Activated CD8-positive, alpha-beta memory T cell treated with anti-CD3 and anti-CD28 coated beads, Interleukin-2, amount 50 U/mL, for 48 hours (primary cell): ENCODE measurements around the gene IFI30.
"Not testable (repeated sequence)": the region's sequence is repeated elsewhere in the genome, so short reads cannot be mapped to it uniquely, and the experiment has no call there.

Experiments
- DNase-seq: peaks from one replicate; pipeline ENCODE4 v3.0.0-alpha.2; 2020

IFI30 gene

DNA sequence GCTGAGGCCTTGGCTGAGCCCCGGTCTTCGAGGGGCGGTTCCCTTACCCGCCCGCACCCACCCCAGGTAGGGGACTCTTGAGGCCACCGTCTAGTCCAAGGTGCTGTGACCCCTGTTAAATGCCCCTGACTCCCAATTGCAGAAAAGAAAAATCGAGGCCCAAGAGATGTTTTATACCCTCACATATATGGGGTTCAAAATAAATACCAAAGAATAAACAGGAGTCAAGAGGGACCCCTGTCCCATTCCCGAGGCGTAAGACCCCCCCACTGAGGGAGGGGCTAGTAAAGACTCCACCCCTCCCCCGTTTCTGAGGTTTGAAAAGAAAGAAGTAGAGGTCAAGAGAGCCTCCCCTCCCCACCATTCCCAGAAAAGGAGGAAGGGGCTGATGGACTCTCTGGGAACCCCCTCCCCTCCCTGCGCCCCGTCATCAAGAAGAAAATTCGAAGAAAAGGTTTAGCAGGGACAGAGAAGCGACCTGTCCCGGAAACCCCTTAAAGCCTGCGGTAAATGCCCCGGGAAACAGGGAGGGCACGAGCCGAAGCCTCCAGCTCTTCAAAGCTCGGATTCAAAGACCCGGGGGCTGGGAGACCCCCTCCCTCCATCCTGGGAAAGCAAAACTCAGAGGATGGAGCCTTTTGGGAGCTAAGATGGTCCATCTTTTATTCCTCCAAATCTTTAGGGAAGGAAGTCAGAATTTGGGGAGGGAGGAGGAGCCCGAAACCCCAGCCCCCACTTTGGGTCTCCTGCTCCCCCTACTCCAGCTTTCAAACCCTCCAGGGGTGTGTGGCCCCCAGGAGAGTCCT is 31.0 kb downstream of the IFI30 start:
- DNase-seq: peak; percentile 76

DNA sequence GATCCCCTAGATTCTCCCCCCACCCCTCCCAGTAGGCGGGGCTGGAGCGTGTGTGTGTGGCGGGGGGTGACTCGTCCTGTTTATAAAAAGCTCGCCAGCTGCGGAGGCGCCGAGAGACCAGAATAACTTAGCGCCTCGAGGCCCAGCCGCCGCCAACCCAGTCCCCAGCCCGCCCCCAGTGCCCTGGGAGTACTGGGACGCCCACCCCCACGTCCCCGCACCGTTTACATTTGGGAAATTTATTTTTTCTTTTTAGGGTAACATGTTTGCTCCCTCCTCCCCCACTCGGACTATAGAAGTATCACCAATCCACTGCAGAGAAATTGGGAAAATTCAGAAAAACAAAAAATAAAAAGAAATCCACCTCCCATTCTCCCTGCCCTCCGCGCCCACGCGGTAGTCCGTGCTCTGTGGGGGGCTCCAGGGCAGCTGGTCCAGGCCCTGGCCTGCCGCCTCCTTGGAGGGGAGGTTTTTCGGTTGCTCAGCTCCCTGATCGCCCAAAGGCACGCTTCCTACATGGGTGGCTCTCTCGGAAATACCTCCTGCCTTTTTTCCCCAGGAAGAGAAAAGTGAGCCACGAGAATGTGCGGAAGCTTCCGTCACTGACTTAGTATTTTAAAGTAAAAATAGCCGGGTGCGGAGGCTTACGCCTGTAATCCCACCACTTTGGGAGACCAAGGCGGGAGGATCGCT is 31.7 kb downstream of the IFI30 start:
- peak; percentile 79 for DNase-seq

DNA sequence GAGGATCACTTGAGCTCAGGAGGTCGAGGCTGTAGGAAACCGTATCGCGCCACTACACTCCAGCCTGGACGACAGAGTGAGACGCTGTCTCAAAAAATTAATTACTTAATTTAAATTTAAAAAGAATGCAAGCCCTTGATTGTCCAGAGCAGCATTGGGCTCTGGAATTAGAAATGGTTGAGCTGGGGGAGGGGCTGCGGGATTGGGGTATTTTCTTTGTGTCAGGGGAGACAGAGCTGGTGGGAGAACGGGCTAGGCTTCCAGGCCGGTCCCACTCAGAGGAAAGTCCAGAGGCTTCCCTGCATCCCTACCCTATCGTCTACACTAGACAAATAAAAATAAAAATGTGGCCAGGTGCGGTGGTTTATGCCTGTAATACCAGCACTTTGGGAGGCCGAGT is 32.4 kb downstream of the IFI30 start:
- DNase-seq: no peak

DNA sequence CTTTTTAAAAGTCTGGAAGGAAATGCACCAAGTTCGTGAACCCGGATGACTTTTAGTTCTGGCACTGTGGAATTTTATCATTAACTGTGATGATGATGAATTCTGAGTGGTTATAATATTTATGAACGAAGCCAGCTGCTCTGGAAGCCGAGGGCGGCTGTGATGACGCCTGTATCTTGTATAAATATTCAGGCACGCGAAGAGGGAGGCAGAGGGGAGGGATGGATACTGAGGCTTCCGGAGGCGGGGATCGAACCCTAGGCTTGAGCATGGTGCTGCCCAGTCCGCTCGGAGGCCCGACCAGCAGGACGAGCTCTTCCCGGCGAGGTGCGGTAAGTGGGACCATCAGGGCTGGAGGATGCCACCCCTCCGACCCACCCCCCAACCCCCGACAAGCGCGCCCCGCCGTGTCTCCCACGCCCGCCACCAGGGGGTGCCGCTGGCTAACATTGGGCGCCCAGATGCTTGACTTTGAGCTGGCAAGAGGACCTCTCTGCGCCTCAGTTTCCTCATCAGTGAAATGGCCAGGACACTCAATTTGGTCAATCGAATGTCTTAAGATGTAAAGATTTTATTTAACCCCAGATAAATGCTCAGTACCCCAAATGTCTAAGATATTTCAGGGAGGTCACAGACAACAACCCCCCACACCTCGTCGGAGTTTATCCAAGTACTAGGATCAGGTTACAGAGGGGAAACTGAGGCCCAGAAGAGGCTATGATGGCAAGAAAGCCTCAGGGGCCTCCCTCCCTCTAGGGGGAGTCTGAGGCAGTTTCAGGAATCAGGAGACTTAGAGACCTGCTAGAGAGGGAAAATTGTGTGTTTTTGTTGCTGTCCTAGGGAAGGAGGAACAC is 34.7 kb downstream of the IFI30 start:
- DNase-seq: peak; percentile 85

DNA sequence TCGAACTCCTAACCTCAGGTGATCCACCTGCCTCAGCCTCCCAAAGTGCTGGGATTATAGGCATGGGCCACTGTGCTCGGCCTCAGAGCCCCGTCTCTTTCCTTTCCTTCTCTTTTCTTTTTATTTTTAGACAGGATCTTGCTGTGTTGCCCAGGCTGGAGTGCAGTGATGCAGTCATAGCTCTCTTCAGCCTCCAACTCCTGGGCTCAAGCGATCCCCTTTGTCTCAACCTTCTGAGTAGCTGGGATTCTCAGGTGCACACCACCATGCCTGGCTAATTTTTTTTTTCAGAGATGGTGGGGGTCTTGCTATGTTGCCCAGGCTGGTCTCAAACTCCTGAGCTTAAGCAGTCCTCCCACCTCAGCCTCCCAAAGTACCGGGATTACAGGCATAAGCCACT is 36.3 kb downstream of the IFI30 start:
- not testable (repeated sequence) for DNase-seq

DNA sequence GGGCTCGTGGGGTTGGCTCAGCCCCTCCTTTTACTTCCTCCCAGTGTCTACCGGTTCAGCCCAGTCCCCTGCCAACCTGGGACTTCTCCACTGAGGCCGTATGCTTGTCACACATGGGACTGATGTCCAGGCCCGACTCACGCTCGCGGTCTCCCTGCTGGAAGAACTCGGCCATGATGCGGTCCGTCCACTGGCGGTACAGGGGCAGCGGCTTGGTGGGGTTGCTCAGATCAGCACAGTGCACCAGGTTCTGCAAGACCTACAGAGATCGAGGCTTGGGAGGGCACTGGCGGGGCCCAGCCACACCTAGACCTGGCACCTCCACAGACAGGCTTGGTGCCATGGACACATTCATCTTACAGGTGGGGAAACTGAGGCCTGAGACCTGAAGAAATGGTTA is 38.1 kb downstream of the IFI30 start:
- no peak for DNase-seq

DNA sequence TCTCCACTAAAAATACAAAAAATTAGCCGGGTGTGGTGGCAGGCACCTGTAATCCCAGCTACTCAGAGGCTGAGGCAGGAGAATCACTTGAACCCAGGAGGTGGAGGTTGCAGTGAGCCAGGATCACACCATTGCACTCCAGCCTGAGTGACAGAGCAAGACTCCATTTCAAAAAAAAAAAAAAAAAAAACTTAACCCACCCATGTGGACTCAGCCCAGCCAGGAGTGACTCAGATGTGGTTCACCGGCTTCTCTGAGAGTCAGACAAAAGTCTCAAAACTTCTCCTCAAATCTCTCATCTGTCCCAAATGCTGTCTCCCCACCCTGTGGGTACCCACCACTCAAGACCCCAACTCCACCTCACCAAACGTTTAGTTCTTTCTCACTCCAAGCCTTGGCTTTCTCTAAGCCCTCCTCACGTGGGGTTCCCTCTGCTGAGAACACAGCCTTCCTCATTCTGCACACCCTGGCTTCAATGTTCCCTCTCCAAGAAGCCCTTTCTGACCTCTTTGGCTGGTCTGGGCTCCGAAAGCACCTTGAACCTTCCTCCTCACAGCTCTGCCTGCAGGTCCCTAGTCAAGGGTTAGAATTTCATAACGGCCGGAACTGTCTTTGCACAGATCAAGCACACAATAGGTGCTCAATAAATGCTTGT is 41.3 kb downstream of the IFI30 start:
- no peak for DNase-seq

DNA sequence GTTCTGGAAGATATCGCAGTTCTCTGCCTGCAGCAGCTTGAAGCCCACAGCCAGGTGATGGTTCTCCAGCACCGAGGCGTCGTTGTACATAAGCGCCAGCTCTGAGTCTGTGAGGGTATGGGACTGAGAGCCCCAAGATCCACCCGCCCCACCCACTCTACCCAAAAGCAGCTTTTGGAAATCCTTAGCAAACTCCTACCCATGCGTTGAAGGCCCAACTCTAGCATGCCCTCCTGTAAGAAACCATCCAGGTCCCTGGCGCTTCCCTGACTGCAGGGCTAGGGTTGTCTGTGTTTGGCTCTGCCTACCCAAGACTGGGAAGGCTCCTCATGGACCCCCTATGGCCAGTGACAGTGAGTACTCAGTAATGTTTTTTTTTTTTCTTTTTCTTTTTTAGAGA is 43.2 kb downstream of the IFI30 start:
- no peak for DNase-seq

DNA sequence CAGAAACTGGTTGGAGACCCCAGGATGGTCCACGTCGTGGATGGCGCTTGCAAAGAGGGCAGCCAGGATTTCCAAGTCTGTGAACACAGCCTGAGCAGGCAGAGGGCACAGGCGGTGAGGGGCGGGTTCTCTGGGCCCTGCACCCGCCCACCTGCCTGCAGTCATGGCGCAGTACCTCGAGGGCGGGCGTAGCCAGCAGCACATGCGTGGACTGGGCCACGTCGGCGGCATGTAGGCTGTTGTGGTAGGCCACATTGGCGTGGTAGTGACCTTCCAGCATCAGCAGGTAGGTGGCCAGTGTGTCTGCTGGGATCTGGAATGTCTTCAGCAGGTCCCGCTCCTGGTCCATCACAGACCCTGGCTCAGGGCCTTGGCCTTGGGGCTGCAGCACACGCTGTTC is 44.5 kb downstream of the IFI30 start:
- no peak for DNase-seq

DNA sequence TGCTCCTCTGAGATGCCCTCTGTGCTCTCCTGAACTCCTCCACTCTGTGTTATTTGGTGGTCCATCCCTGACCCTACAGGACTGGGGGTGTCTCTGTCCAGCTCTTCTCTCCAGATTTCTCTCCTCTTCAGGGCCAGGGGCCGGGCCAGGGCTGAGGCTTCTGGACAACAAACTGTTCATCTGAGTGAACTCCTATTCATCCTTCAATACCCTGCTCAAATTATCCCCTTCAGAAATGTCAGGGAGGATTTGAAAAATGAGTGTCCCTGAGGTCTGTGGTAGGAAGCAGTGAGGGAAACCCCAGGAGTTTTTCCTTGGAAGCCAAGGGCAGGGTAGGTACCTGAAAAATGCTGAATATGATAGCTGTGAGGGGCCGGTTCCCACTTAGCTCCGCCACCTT is 45.0 kb downstream of the IFI30 start:
- DNase-seq: no peak

DNA sequence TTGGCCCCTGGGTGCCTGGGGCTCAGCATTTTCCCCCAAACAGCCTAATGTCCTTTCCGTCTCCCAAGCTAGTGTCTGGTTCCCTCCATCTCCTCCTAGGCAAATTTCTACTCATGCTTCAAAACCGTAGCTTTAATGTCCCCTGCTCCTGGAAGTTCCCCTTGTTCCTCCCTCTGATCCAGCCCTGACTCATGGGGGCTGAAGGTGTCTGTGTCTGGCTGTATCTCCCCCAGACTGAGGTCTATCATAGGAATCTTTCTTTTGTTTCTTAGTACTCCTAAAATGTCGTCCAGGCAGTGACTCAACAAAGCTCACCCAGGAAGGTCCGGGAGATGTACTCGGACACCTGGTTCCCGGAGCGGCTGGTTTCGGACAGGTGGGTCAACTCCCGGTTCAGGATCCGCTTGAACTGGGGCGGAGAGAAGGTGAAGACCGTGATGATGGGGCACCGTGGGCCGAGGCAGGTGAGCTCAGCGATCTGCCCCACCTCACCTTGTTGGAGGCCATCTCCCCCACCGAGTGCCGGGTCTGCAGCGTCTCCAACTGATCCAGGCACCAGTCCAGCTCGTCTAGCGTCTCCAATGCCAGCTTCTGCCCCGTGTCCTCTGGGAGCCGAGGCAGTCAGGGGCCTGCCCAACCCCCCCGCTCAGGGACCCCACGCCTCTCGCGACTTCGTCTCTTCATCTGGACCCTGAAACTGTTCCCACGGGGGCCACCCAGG is 46.5 kb downstream of the IFI30 start:
- DNase-seq: no peak

DNA sequence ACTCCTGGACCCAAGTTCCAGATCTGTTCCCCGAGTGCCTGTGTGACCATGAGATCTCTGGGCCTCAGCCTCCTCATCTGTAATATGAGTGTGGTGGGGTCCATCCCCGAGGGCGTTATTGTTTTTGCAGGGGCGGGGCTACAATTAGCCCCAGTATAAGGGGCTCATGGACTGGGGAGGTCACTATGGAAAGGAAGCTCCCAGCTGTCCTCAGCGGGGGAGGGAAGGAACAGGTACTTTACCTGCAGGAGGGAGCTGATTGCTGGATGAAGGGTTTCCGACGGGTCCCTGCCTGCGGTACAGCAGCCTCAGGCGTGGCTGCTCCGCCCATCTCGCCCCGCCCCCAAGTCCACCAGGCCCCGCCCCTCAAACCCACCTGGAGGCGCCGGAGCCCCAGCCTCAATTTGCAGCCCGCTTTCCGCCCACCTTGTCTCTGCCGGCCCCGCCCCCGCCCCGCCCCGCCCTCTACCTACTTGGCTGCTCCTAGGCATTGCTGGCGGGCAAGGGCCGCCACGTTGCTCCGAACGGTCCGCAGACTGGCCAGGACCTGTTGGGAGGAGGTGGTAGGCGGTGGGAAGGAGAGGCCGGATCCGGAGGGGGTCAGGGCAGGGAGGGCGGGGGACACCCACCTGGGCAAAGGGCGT is 47.1 kb downstream of the IFI30 start:
- no peak for DNase-seq

DNA sequence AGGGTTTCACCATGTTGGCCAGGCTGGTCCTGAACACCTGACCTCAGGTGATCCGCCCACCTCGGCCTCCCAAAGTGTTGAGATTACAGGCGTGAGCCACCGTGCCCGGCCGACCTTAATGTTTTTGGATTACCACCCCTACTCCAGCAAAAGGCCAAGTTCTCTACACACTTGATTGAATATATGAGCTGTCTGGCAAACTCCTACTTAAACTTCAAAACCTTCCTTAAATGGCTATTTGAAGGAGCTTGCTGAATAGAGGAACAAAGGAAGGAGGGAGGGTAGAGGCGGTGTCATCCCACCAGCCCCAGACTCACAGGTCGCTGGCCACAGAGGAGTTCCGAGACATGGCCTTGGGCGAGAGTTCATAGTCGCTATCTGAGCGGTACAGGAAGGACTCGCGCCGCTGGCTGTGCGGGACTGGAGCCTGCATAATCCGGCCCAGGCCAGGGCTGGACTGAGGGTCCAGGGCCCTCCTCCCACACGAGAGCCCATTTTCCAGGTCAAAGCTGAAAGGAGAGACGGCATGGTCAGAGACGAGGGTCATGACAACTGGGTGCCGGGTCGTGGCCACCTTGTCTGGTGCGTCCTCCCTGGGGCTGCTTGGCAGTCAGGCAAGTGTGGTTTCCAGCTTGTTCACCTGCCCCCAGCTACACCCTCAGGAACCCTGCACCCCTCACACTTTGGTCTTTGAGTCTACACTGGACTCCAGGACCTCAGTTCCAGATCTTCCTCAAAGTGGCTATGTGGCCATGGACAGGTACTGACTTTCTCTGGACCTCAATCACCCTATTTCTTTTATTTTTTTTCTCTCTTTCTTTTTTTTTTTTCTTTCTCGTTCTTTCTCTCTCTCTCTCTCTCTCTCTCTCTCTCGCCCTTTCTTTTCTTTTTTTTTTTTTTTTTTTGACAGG is 48.5 kb downstream of the IFI30 start:
- DNase-seq: no peak

DNA sequence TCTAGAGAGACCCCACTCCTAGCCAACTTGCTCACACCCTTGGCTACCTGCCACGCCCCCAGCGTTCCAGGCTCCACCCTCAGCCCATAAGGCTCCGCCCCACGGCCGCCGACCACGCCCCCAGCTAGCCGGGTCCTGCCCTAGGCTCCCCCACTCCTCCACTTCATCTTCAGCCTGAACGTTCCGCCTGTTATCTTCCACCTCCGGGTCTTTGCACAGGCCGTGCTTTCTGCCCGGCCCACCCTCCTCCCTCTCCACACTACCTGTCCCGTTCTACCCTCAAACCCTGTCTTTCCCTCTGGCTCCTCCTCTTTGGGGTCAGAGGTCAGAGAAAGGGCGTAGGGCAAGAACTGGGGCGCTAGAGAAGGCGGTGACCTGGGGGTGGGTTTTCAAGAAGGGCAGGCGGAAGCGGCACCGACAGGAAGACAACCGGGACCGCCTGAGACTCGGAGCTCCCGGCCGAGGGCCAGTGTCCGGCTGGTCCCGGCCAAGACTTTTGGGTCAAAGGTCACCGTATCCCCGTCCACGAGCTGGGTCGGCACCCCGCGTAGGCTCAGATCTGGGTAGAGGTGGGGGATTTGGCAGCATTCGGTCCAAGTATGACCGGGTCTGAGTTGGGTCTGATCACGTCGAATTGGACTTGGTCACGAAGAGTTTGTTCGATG is 50.4 kb downstream of the IFI30 start:
- DNase-seq: peak; percentile 83

DNA sequence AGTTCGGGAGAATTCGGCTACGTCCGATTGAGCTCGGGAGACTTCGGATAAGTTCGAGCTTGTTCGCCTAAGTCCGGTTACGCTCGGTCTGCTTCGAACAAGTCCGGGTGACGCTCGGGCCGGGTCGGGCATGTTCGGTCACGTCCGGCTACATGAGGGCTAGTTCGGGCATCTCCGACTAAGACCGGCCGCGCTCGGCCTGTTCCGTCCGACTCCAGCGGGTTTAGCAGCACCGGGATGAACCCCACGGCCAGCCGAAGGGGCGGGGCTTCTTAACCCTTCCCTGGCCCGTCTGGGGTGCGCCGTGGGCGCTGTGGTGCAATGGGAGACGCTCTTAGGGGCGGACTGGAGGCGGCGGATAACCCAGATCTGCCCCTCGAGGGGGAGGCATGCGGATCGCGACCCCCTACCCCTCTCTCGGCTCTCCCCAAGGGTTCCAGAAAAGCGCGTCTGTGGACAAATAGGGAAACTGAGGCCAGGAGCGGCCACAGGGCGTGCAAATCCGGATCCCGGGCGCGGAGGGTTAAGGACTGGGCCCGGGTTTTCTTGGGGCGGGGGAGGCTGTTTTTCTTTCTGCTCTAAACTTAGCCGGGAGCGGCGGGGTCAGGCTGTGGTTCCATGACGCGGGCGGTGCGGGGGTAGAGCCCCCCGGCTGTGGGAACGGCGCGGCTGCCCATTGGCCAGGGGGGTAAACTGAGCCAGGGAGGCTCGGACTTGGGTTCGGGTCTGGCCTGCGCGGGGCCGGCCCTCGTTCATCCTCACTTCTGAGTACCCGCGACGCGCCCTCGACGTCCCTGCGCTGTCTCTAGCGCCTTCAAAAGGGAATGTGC is 51.1 kb downstream of the IFI30 start:
- DNase-seq: peak; percentile 96

DNA sequence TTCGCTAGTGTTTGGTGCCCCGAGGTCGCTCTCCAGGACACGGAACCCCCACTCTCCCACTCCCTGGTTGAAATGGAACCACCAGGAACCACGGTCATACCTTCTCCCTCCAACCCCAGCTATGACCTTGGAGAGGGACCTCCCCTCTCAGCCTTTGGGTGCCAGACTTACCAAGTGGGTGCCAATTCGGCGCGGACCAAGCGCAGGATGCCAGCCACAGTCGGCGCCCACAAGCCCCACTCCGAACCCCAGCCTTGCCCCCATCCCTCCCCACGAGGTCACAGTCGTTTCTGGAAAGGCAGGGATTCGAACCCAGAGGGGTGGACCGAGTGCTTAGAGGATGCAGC is 51.7 kb downstream of the IFI30 start:
- DNase-seq: peak; percentile 61

DNA sequence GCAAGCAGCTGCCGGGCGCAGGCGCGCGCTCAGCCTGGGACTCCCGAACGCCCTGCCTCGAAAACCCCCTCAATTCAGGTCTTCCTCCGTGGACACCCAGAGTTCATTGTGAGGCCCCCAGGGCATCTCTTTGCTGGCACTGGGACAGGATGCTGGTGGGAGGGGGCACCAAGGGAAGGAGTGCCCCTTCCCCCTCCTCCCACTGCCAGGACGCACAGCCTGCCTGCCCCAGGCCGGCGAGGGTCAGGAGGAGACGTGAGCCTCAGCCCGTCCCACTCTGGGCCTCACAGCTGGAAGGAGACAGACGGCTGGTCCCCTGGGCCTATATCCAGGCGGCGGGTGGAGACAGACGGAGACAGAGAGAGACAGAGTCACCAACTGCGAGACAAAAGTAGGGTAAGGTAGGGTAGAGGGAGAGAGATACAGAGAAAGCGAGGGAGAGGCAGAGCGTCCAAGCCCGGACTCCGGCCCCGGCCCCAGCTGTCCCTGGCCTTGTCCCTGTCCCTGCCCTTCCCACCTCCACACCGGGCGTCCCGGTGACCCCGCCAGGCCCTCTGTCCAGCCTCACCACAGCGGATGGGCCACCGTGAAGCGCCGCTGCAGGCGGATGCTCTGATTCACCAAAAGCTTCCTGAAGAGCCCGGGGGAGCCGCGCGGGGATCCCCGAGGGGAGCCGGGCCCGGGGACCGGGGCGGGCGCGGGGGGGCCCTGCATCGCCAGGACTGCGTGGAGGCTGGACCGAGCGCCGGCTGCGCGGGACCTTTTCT is 52.3 kb downstream of the IFI30 start, which contains the start of gene PDE4C:
PDE4C (minus strand) TSS at position 737 of the 767 bp plus-strand sequence; CDS start at position 714, 23 bp downstream.
- DNase-seq: no peak
